GM19240 (cell line): ENCODE measurements around the gene CPEB1.
A peak's percentile ranks its signal among the peaks of the same experiment; 100 is the strongest.
"Not testable (repeated sequence)": the region's sequence is repeated elsewhere in the genome, so short reads cannot be mapped to it uniquely, and the experiment has no call there.

Experiments
- DNase-seq: peaks from one replicate; pipeline ENCODE4 v3.0.0; 2011; ENCODE audit warnings: low spot score; ENCODE audit not compliant: insufficient read length

Gene CPEB1

DNA sequence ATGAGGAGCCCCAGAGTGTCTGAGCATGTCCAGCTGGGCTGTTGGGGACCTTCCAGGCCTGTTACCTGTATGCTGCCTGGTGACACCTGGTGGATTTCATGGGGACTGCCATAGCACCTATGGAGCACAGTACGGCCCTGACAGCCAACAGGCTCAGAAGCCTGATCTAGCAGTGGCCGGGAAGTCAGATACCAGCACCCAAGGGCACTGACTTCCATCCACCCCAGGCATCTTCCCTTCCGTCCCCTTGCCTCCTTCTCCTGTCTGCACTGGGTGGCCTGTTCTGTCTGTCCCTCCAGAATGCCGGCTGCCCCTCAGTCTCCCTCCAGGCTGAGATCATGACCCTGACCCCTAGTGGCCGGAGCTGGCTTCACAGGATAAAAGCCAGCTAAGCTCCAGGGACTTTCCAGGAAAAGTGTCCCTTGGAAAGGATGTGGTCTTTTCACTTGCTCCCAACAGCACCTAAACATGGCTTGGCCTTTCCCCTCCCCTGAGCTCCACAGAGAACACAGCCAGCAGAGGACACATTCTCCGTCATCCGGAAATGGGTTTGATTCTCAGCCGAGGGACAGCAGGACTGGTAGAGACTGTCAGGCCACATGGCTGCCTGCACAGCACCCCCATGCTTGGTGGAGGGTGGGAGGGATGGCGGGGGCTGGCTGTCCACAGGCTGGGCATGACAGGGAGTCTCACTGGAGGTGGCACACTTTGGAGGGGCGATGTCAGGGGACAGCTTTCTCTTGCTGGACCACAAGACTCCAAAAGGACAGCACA is 116.4 kb downstream of the CPEB1 start:
- peak; percentile 26 for DNase-seq

DNA sequence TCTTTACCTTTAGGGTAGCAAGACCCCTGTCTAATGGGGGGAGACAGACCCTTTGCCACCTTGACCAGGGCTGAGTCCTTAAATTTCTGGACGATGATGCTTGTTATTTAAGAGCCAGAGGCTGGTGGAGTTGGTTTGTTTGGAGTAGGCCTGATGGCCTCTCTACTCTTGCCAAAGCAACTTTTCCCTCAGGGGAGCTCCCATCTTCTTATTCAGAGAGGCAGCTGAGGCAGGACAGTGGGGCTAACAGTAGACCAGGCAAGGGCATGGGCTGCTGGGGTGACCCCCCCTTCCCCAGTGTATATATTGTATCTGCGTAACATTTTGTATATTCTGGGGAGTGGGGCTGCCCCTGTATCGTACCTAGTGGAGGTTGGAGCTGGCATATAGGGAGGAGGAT is 117.2 kb downstream of the CPEB1 start:
- DNase-seq, result no peak

DNA sequence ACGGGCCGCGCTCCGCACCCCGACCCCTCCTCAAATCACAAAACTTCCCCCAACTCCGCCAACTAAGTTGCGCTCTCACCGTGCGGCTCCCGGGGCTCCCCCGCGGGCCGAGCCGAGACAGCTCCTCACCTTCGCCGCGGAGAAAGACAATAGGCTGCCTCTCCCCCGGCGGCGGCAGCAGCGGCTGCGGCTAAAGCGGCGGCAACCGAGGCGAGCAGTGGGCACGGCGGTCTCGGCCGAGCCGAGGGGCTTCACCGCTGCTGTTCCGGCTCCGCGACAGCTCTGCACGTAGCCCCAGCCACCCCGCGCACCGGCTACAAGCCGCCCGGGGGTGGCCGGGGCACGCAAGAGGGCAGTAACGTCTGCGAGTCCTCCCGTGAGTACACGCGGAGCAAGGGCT is 133.6 kb downstream of the CPEB1 start:
- DNase-seq, result not testable (repeated sequence)

DNA sequence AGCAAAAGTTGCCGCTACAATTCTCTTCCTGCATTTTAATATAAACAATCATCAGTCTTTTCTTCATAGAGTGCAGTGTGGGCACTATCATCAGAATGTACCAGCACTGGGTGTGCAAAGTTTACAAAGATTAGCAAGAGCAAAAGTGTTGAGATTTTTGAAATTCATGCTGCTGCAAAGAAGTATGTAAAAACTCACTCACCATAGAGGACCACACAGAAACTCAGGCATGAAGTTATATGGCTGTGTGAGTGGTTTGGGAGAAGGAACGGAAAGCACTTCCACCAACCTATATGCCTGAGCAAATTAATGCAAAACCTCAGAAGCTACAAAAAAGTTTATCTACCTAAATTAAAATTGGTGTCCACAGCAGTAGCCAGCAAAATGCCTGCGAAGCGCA is 139.5 kb downstream of the CPEB1 start:
- not testable (repeated sequence) for DNase-seq

DNA sequence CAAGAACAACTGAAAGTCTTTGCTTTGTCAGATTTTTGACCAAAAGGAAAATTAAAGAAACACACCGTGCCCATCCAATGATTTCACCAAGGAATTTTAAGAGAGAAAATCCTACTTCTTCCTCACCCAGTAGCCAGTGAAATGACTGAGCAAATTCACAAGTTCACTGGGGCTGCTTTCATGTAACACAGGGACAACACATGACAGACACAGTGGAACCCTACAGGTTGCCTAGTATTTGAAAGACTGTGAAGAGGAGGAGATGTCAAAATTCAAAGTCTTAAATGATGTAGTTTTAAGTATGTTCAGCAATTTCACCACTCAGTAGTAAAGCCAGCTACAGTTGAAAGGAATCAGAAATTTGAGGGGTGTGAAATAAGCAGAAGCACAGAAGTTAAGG is 140.1 kb downstream of the CPEB1 start:
- DNase-seq, result not testable (repeated sequence)

DNA sequence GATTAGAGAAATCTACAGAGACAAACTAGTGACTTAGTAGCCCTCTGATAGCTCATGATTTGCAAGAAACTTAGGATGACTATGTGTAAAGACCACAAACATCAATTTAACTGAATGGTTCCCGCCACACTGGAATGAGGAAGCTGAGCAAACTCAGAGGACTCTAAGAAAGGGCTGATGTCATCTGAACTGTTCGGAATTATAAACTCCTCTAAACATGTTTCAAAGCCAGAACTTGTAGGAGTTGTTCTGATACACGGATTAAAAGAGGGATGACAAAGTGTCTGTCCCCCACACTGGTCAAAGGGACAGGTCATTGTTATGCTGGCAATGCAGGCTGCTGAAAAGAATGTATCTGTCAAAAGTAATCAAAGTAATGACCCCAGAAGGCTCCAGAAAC is 141.3 kb downstream of the CPEB1 start:
- not testable (repeated sequence) for DNase-seq

DNA sequence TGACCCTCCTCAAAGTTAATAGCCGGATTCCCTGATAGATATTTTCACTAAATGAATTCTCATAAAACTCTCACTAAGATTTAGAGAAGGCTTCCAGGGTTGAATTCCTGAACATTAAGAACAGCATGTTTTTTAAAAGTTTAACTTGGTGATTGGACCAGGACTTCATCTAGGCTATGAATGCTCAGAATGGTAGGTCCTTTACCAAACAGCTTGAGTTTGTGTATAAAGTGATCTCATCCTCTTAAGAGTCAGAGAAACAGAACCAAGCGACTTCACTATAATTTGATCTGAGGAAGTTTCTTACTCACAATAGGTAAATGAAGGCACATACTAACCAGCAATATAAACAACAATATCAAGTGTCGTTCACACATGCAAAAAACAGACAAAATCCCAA is 143.1 kb downstream of the CPEB1 start:
- not testable (repeated sequence) for DNase-seq

DNA sequence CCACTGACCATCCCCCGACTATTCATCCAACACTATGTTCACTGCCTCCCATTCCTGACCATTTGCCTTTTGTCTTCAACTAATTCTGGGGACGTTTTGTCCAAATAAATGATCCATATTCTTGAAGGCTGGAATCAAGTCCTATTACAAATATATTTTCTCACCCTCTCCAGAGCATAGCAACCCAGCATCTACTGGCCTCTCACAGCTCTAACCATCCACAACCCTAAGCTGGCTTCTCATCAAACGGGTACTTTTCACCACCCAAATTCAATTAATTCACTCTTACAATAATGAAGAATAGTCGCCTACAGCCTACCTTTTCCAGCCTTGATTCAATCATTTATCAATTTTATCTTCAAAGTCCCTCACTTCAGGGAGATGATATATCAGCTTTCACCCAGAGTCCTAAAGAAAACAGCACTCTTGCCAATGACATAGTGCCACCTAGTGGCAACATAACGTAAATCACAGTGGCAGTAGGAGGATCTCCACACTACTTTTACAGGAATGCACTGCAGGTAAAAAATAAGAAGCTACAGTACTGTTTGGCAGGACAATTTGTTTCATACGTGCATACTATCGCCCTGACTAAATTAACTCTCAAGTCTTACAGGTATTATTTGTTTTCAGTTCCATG is 144.3 kb downstream of the CPEB1 start:
- not testable (repeated sequence) for DNase-seq

DNA sequence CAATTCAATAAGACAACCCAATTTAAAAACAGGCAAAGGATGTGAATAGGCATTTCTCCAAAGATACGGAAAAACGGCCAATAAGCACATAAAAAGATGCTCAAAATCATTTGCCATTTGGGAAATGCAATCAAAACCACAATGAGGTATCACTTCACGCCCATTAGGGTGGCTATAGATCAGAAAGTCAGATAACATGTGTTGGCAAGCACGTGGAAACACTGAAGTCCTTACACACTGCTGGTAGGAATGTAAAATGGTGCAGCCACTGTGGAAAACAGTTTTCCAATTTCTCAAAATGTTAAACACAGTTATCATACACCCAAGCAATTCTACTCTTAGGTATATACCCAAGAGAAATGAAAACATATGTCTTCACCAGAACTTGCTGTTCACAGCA is 146.4 kb downstream of the CPEB1 start:
- DNase-seq, result not testable (repeated sequence)

DNA sequence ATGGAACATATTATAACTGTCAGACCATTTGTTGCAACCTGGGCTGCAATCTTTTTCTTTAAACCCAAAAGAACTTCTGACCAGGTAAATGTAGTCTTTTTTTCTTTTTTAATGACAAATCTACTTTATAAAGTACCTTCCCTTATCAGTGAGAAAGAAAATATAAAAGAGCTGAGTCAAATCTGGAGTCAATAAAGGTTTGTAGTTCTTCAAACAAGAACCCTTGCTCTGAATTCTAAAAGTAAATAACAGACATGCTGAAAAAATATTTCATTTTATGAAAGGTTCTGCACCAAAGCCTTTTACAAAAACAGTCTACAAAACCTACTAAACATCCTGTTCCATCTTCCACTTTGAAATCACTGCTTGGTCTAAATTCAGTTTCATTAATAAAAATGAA is 149.2 kb downstream of the CPEB1 start:
- DNase-seq, result not testable (repeated sequence)
